Amygdala (tissue), 56 donors: ENCODE data around the gene UBR2.
"Not testable (repeated sequence)": the region's sequence is repeated elsewhere in the genome, so short reads cannot be mapped to it uniquely, and the experiment has no call there.

Source experiments
- DNase-seq, 56 donors: peaks; one replicate each; lab custom pipeline; 2025; lab: John Stamatoyannopoulos, UW

The UBR2 gene

GRCh38 chr6:42689371-42689770, 125.5 kb downstream of the UBR2 start:
- no peak for DNase-seq

- DNase-seq = no peak
These were observed 126.4 kb downstream of the UBR2 start for GRCh38 chr6:42690151-42690702.

- DNase-seq = no peak
These were observed 127.0 kb downstream of the UBR2 start for GRCh38 chr6:42690872-42691271.

DNA sequence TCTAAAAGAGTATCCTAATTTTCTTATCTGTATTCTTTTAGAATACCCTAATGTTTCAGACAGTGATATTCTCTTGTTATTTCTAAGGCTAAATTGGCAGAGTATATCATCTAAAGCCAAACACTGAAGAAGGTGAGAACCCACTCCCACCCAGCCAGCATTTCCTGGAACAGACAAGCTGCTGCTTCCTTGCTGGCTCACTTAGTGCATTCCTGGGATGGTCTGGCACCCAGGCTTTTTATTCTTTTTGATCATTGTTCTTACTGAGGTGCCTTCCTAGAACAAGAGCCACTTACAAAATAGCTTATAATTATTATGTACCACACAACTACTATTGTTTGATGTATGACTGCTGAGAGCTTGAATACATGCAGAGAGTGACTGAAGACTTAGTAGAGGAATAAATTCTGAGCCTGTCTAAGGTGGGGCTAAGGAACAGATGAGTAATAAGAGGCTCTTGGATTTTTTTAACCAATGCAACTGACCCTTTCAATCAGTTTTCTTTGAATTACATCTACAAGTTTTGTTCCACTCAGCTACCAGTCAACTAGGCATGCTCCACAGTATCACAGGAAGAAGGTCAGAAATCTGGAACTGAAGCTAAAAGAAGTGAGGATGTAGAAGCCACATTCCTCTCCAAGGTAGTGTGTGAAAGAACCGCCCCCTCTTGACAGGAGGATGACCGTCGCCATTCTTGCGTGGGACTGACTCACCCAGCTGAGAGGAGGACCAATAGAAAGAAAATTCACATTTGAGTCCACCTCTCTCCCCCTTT, 128.5 kb downstream of the UBR2 start:
- DNase-seq = peak in 1 of 56 donors; percentile 13

GRCh38 chr6:42693725-42694323, 130.0 kb downstream of the UBR2 start:
- DNase-seq = no peak

- no peak for DNase-seq
These were observed 130.8 kb downstream of the UBR2 start for GRCh38 chr6:42694586-42694985.

- DNase-seq = no peak
These were observed 132.9 kb downstream of the UBR2 start for GRCh38 chr6:42696526-42697267.

DNA sequence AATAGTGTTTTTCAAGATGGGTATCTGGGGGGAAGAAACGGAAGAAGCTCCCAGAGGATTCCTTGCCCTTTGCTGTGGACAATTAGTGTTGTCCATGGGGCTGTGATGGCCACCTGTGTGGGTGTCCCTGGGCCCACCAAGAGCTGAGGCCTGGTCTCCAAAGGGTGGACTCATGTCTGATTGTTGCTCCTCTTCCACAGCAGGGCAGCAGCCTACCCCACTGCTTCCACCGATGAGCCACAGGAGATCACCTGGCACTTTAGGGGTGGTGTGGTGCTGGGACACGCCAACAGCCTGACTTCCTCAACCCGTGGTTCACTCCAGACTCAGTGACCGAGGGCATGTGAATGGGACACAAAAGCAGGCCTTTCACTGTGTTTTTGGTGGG, 133.4 kb downstream of the UBR2 start:
- no peak for DNase-seq

DNA sequence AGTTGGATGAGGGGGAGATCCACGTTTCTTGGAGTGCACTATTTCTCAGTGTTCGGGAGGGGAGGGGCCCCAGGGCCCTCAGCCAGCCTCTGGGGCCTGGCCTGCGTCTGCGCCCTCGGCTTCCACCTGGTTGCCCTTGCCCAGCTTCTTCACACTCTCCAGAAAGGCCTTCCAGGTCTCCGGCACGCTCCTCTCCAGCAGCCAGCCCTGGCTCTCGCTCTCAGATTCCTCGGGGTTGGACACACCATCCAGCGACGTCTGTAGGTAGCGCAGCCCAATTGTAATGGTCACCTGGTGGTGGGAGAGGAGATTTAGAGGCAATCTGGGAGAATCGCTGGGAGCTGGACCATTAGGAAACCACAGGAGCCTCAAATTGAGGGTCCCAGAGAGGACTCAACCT, 134.4 kb downstream of the UBR2 start:
- DNase-seq = no peak

- no peak for DNase-seq
These were observed 138.4 kb downstream of the UBR2 start for GRCh38 chr6:42702200-42702599.

GRCh38 chr6:42702786-42703185, 139.0 kb downstream of the UBR2 start:
- not testable (repeated sequence) for DNase-seq

DNA sequence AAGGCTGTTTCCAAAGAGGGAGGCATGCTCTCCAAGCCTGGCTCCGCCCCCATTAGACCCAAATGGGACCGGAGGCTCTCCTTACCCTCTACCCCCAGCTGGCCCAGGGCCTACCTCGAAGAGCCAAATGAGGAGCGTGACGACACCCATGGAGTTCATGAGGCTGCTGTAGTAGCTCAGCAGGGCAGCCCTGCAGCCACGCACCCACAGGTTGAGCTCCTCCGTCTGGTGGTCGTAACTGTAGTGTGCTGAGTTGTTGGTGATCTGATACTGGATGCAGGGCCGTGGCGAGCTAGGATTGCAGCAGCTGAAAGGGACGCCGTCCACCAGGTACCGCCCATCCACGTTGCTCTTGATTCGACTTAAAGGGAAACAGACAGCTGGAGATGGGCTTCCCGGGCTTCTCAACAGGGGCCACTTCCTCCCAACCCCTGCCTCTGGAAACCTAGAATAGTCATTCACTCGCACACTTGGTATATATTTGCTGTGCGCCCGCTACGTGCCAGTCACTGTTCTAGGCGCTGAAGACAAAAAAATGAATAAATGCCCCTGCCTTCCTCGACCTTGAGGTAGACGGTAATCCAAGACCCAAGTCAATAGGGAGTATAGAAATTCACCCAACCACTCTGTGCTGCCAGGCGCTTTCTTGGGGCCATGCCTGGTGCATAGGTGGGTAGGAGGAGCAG, 140.6 kb downstream of the UBR2 start:
- peak in 13 of 56 donors; percentile 3 to 21 (median 11) for DNase-seq

GRCh38 chr6:42704937-42705374, 141.1 kb downstream of the UBR2 start:
- DNase-seq = no peak

- no peak for DNase-seq
These were observed 143.8 kb downstream of the UBR2 start for GRCh38 chr6:42707595-42707994.

GRCh38 chr6:42708096-42708495, 144.3 kb downstream of the UBR2 start:
- DNase-seq = no peak

- DNase-seq = no peak
These were observed 146.0 kb downstream of the UBR2 start for GRCh38 chr6:42709871-42710270.

GRCh38 chr6:42710316-42710715, 146.5 kb downstream of the UBR2 start:
- peak in 2 of 56 donors; percentile 4 to 9 for DNase-seq

DNA sequence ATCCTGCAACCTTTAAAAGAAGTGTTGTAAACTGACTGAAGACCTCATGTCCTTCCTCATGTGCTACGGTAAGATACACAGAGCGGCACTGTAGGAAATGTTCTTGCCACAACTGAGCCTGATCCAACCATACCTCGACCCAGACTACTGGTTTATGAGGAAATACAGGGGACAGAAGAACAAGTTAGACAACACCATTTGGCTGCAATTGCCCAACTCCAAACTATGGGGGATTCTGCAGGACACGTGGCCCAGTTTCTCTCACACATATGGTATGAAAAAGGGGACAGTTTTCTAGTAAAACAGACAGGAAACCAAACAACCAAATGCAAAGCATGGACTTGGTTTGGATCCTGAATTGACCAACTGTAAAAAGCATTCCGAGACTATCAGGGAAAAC, 148.1 kb downstream of the UBR2 start:
- DNase-seq = no peak

GRCh38 chr6:42714098-42714761, 150.4 kb downstream of the UBR2 start:
- no peak for DNase-seq

DNA sequence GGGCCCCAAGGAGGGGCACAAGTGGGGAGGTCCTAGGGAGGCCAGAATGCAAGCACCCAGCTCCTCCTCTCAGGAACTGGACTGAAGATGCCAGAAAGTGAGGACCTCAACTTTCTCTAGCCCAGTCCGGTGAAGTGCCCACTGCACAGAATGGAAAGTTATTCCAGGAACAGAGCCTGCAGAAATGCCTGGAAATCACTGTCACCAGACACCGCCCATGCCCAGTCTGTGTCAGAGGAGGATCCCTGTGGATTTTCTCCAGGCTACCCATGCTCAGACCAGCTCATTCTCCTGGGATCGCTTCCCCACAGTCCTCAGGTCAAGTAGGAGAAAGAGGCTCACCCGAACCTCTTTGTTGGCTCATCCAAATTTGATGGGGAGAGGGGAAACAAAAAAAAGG, 152.0 kb downstream of the UBR2 start:
- DNase-seq = no peak
